HEK293 (cell line): ENCODE data around the gene TGM5.
A peak's percentile ranks its signal among the peaks of the same experiment; 100 is the strongest.

Experiments
- CTCF ChIA-PET: fragments of 350-600 bp; formaldehyde crosslinking; extraction: SDS; loops from one replicate; lab custom pipeline; 2021; ENCODE audit warnings: antibody characterized with exemption; lab: Yijun Ruan, JAX
- POLR2A ChIA-PET: fragments of 300-600 bp; formaldehyde crosslinking; extraction: SDS; loops from one replicate; lab custom pipeline; 2020; ENCODE audit warnings: antibody characterized with exemption, inconsistent platforms; lab: Yijun Ruan, JAX
- H3K27ac ChIP-seq: fragments of 200-500 bp; sonication (Bioruptor generic); 2 replicates; pipeline ENCODE4 v1.5.1; 2014; ENCODE audit warnings: low read depth, low read length, control low read depth, inconsistent platforms; ENCODE audit errors: extremely low read depth
- H3K36me3 ChIP-seq, 2 experiments: fragments of 200-500 bp in 1 of 2; sonication (Bioruptor generic) in 1 of 2; 1 replicate in 1 of 2; 2 replicates in 1 of 2; pipeline ENCODE4 v1.5.1; 2014 to 2017; ENCODE audit warnings: inconsistent platforms in 2 of 2, low read length in 2 of 2; ENCODE audit not compliant: control insufficient read depth in 2 of 2, insufficient read depth in 1 of 2
- H3K4me1 ChIP-seq: fragments of 200-500 bp; sonication (Bioruptor generic); 2 replicates; pipeline ENCODE4 v1.5.1; 2014; ENCODE audit warnings: mild to moderate bottlenecking, low read length, inconsistent platforms; ENCODE audit not compliant: control insufficient read depth, insufficient read depth
- H3K4me3 ChIP-seq: 2 replicates; pipeline ENCODE4 v1.5.1; 2011; ENCODE audit warnings: low read depth, mild to moderate bottlenecking, control low read depth, low read length, moderate library complexity
- H3K9me3 ChIP-seq: fragments of 200-500 bp; sonication (Bioruptor generic); 2 replicates; pipeline ENCODE4 v1.5.1; 2014; ENCODE audit warnings: low read depth, low read length, inconsistent platforms; ENCODE audit not compliant: control insufficient read depth, insufficient read depth
- ATF2 ChIP-seq: fragments of 450-650 bp; formaldehyde crosslinking; IDR thresholded peaks from 2 replicates; pipeline ENCODE4 v1.5.1; 2016; ENCODE audit warnings: missing biosample characterization, missing genetic modification characterization, low read depth
- GLIS1 ChIP-seq: fragments of 450-650 bp; formaldehyde crosslinking; IDR thresholded peaks from 2 replicates; pipeline ENCODE4 v1.5.1; 2016; ENCODE audit warnings: missing biosample characterization, missing genetic modification characterization
- GLIS2 ChIP-seq: fragments of 450-650 bp; formaldehyde crosslinking; IDR thresholded peaks from 2 replicates; pipeline ENCODE4 v1.5.1; 2016; ENCODE audit warnings: missing biosample characterization, missing genetic modification characterization
- HIC1 ChIP-seq: fragments of 450-650 bp; formaldehyde crosslinking; IDR thresholded peaks from 2 replicates; pipeline ENCODE4 v1.5.1; 2016; ENCODE audit warnings: missing biosample characterization, missing genetic modification characterization
- HOXA7 ChIP-seq: sonication (generic); formaldehyde crosslinking; IDR thresholded peaks from 2 replicates; pipeline ENCODE4 v1.8.1; 2022; ENCODE audit warnings: missing genetic modification reagents, borderline replicate concordance
- PRDM10 ChIP-seq: fragments of 450-650 bp; formaldehyde crosslinking; IDR thresholded peaks from 2 replicates; pipeline ENCODE4 v1.5.1; 2016; ENCODE audit warnings: missing biosample characterization, missing genetic modification characterization
- SCRT2 ChIP-seq: fragments of 450-650 bp; formaldehyde crosslinking; IDR thresholded peaks from 2 replicates; pipeline ENCODE4 v1.5.1; 2016; ENCODE audit warnings: missing biosample characterization, missing genetic modification characterization
- ZBTB17 ChIP-seq: fragments of 450-650 bp; formaldehyde crosslinking; IDR thresholded peaks from 2 replicates; pipeline ENCODE4 v1.5.1; 2016; ENCODE audit warnings: missing biosample characterization, missing genetic modification characterization
- ZNF169 ChIP-seq: fragments of 450-650 bp; formaldehyde crosslinking; IDR thresholded peaks from 2 replicates; pipeline ENCODE4 v1.5.1; 2016; ENCODE audit warnings: missing biosample characterization, missing genetic modification characterization
- ZNF561 ChIP-seq: fragments of 450-650 bp; IDR thresholded peaks from 2 replicates; pipeline ENCODE4 v1.5.1; 2018; ENCODE audit warnings: missing biosample characterization, missing genetic modification characterization, borderline replicate concordance
- ZNF670 ChIP-seq: fragments of 450-650 bp; formaldehyde crosslinking; IDR thresholded peaks from 2 replicates; pipeline ENCODE4 v1.5.1; 2016; ENCODE audit warnings: missing biosample characterization, missing genetic modification characterization, low read depth
- ZNF692 ChIP-seq: fragments of 450-650 bp; formaldehyde crosslinking; IDR thresholded peaks from 2 replicates; pipeline ENCODE4 v1.5.1; 2016; ENCODE audit warnings: missing biosample characterization, missing genetic modification characterization
- ZNF830 ChIP-seq: fragments of 450-650 bp; IDR thresholded peaks from 2 replicates; pipeline ENCODE4 v1.5.0; 2018; ENCODE audit warnings: missing biosample characterization, missing genetic modification characterization, low read depth, mild to moderate bottlenecking, moderate library complexity
- ZSCAN16 ChIP-seq: fragments of 450-650 bp; formaldehyde crosslinking; IDR thresholded peaks from 2 replicates; pipeline ENCODE4 v1.5.1; 2016; ENCODE audit warnings: missing biosample characterization, missing genetic modification characterization
- TF ChIP-seq, protein P1 (sequence below): fragments of 450-650 bp; formaldehyde crosslinking; IDR thresholded peaks from 2 replicates; pipeline ENCODE4 v1.5.1; 2016; ENCODE audit warnings: missing biosample characterization, missing genetic modification characterization
- TF ChIP-seq, protein P2 (sequence below): fragments of 450-650 bp; formaldehyde crosslinking; IDR thresholded peaks from 2 replicates; pipeline ENCODE4 v1.5.1; 2016; ENCODE audit warnings: missing biosample characterization, missing genetic modification characterization

TGM5 gene

DNA sequence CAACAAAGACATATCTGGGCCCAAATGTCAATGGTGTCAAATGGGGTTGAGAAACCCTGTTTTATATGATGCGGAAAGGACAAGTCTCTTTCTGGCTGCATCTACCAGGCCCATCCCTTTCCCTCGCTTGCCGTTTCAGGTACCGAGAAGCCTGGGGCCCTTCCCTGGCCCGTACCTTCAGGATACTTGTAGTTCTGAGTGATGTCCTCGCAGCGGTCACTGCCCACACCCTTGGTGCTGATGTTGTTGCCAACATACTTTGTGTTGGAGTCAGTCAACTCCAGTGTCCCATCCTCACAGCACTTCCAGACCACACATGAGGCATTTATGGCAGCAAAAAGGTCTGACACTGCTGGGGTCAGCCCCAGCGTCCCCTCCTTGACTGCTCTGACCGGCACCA is 59.7 kb downstream of the TGM5 start (continued):
- no peak for TF ChIP-seq ATF2
- no peak for TF ChIP-seq HIC1 (tag by site-specific recombination)
- no peak for TF ChIP-seq HOXA7 (CRISPR knock-in tag)
- no peak for TF ChIP-seq ZNF670

- Histone ChIP-seq H3K4me3 (no peak overlapping the region), H3K9me3 (no peaks in the 10 kb centered on the region), H3K27ac (no peak overlapping the region), H3K4me1 (no peaks in the 10 kb centered on the region), H3K36me3 (no peaks in the 10 kb centered on the region)
- TF ChIP-seq SCRT2 (tag by site-specific recombination) (no peak), ZSCAN16 (no peak)
- ChIA-PET CTCF (interaction anchor here (1.0 kb wide), 1 partner anchor 13 kb away, joined by 3 read pairs; no protein-coding TSS in a partner anchor), POLR2A (no interaction called here)
Observed at GRCh38 chr15:43206054-43206453, 60.7 kb downstream of the TGM5 start.

- CTCF ChIA-PET = interaction anchor here (0.6 to 3.4 kb wide), 27 partner anchors 9 to 797 kb away, joined by 3 to 38 read pairs (median 4); partner anchors contain the start of genes EPB42 and TGM5
- H3K36me3 ChIP-seq = no peaks in the 10 kb centered on the region
- H3K27ac ChIP-seq = no peak overlapping the region
- H3K4me1 ChIP-seq = no peaks in the 10 kb centered on the region
- POLR2A ChIA-PET = no interaction called here
- no peaks in the 10 kb centered on the region for H3K9me3 ChIP-seq
- no peak overlapping the region for H3K4me3 ChIP-seq
- TF ChIP-seq GLIS1 (tag by site-specific recombination) (peak; percentile 46; the same call in 1 of the 2 replicates), ZNF830 (tag by site-specific recombination) (no peak), ZNF692 (tag by site-specific recombination) (0 out of 2 replicates have a peak, but pooled peaks have one; percentile 18), ZNF561 (tag by site-specific recombination) (no peak), PRDM10 (tag by site-specific recombination) (peak; percentile 39), GLIS2 (tag by site-specific recombination) (peak; percentile 30; the same call in 1 of the 2 replicates), ZNF169 (0 out of 2 replicates have a peak, but pooled peaks have one; percentile 40), HOXA7 (CRISPR knock-in tag) (no peak), ZBTB17 (0 out of 2 replicates have a peak, but pooled peaks have one; percentile 38)
- TF ChIP-seq, protein P1, sequence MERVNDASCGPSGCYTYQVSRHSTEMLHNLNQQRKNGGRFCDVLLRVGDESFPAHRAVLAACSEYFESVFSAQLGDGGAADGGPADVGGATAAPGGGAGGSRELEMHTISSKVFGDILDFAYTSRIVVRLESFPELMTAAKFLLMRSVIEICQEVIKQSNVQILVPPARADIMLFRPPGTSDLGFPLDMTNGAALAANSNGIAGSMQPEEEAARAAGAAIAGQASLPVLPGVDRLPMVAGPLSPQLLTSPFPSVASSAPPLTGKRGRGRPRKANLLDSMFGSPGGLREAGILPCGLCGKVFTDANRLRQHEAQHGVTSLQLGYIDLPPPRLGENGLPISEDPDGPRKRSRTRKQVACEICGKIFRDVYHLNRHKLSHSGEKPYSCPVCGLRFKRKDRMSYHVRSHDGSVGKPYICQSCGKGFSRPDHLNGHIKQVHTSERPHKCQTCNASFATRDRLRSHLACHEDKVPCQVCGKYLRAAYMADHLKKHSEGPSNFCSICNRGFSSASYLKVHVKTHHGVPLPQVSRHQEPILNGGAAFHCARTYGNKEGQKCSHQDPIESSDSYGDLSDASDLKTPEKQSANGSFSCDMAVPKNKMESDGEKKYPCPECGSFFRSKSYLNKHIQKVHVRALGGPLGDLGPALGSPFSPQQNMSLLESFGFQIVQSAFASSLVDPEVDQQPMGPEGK (tag by site-specific recombination) = 0 out of 2 replicates have a peak, but pooled peaks have one; percentile 34
- TF ChIP-seq, protein P2, sequence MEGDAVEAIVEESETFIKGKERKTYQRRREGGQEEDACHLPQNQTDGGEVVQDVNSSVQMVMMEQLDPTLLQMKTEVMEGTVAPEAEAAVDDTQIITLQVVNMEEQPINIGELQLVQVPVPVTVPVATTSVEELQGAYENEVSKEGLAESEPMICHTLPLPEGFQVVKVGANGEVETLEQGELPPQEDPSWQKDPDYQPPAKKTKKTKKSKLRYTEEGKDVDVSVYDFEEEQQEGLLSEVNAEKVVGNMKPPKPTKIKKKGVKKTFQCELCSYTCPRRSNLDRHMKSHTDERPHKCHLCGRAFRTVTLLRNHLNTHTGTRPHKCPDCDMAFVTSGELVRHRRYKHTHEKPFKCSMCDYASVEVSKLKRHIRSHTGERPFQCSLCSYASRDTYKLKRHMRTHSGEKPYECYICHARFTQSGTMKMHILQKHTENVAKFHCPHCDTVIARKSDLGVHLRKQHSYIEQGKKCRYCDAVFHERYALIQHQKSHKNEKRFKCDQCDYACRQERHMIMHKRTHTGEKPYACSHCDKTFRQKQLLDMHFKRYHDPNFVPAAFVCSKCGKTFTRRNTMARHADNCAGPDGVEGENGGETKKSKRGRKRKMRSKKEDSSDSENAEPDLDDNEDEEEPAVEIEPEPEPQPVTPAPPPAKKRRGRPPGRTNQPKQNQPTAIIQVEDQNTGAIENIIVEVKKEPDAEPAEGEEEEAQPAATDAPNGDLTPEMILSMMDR (tag by site-specific recombination) = peak; percentile 78
Observed at GRCh38 chr15:43204016-43204901, 62.5 kb downstream of the TGM5 start.
